GM18870 (cell line): ENCODE results near the gene TGFB1.
"Not testable (repeated sequence)": the region's sequence is repeated elsewhere in the genome, so short reads cannot be mapped to it uniquely, and the experiment has no call there.

ENCODE experiments used
- ATAC-seq: cut with Tn5 transposase; IDR thresholded peaks from one replicate; pipeline ENCODE4 v1.9.1; 2021; ENCODE audit warnings: moderate library complexity; ENCODE audit not compliant: unreplicated experiment

Gene TGFB1

GRCh38 chr19:41346916-41347315 lies 6.8 kb downstream of the TGFB1 start:
- ATAC-seq = not testable (repeated sequence)

DNA sequence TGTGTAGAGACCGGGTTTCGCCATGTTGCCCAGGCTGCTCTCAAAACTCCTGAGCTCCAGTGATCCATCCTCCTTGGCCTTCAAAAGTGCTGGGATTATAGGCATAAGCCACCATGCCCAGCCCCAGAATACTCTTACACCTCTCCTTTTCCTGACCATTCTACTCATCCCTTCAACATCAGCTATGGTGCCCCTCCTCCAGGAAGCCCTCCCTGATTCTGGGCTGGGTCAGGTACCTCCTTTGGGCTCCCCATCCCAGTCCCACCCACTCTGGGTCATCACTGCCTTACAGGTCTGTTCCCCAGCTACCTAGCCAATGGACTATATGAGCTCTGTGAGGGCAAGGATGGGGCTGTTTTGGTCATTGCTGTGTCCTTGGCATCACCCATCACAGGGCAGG lies 9.6 kb downstream of the TGFB1 start:
- ATAC-seq = no peak

DNA sequence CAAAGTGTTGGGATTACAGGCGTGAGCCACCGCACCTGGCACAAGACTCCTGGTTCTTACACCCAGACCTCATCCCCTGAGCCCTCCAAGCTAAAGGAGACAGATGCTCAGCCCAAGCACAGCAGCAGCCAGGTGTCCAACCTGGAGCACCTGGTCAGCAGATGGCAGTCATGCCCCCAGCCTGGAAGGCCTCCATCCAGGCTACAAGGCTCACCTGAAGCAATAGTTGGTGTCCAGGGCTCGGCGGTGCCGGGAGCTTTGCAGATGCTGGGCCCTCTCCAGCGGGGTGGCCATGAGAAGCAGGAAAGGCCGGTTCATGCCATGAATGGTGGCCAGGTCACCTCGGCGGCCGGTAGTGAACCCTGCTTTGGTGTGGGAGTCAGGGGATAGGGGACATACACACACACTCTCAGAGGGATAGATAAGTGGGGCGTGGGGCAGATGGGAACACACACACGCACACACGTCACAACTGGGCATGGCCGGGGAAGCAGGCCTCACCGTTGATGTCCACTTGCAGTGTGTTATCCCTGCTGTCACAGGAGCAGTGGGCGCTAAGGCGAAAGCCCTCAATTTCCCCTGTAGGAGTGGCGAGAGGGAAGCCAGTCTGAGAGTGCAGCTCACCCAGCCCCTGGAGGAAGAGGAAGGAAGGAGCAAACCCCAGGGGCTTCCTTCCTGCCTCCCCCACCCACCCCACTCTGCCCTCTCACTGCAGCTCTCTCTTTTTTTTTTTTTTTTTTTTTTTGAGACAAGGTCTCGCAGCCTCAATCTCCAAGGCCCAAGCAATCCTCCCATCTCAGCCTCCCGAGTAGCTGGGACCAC lies 11.8 kb downstream of the TGFB1 start:
- no peak for ATAC-seq

- ATAC-seq = no peak
Observed at GRCh38 chr19:41339936-41340335, 13.8 kb downstream of the TGFB1 start.

DNA sequence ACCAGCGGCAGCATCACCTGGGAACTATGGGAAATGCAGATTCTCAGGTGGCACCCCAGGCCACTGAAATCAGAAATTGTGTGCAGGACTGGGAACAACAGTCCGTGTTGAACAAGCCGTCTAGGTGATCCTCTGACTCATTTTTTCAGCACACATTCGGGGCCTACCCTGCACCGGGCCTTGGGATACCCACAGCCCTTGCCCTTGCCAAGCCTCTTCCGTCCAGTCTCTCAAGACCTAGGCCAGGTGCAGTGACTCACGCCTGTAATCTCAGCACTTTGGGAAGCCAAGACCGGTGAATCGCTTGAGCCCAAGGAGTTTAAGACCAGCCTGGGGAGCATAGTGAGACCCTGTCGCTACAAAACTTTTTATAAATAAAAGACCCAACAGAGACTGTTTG lies 18.3 kb downstream of the TGFB1 start:
- no peak for ATAC-seq

DNA sequence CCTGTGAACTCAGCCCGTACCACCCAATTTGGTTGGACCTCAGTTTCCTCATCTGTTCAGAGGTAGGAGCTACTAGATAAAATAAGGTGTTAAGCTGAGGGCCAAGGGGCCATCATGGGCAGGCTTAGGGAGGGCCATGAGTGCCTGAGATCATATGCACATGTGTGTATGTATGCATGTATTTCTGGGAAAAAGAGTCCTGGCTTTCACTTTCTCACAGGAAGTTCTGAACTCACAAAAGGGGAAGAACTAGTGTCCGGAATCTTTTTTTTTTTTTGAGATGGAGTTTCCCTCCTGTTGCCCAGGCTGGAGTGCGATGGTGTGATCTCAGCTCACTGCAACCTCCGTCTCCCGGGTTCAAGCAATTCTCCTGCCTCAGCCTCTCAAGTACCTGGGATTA lies 18.9 kb downstream of the TGFB1 start:
- no peak for ATAC-seq

DNA sequence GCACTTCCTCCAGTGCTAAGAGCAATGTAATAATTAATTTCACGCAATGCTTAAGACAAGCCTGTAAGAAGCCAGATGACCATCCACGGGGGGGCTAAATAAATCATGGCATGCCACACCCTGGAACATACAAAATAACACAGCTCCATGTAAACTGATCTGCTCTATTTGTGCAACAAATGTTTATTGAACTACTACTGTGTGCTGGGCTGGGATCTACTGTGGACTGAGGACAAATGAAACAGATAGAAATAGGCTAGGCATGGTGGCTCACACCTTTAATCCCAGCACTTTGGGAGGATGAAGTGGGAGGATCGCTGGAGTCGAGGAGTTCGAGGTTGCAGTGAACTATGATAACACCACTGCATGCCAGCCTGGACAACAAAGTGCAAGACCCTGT lies 21.3 kb downstream of the TGFB1 start:
- no peak for ATAC-seq

- no peak for ATAC-seq
Observed at GRCh38 chr19:41332000-41332399, 21.7 kb downstream of the TGFB1 start.

DNA sequence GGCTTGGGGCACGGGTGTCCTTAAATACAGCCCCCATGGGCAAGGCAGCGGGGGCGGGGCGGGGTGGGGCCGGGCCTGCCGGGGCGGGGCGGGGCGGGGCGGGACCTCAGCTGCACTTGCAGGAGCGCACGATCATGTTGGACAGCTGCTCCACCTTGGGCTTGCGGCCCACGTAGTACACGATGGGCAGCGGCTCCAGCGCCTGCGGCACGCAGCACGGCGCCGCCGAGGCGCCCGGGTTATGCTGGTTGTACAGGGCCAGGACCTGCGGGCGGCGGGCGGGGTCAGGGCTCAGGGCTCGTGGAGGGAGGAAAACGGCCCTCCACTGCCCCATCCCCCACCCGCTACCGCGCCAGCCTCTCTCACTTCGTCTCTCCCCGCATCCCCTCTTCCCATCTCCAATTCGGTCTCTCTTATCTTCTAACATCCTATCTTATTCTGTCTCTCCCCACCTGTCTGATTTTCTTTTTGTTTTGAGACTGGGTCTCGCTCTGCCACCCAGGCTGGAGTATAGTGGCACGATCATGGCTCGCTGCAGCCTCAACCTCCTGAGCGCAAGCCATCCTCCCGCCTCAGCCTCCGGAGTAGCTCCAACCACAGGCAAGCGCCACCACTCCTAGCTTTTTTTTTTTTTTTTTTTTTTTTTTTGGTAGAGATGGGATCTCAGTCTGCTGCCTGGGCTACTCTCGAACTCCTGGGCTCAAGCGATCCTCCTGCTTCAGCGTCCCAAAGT lies 22.6 kb downstream of the TGFB1 start:
- no peak for ATAC-seq

DNA sequence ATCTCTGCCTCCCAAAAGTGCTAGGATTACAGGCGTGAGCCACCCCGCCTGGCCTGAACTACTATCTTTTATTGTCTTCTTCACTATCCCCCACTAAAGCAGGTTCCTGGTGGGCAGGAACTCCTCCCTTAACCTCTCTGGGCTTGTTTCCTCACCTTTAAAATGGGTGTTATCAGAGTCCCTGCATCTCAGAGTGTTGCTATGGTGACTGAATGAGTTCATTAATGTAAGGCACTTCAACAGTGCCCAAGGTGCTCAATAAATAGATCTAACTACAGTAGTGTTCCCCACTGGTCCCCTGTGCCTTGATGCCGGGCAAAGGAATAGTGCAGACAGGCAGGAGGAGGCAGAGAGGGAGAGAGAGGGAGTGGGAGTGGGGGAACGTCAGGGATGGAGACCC lies 23.2 kb downstream of the TGFB1 start:
- ATAC-seq = no peak

DNA sequence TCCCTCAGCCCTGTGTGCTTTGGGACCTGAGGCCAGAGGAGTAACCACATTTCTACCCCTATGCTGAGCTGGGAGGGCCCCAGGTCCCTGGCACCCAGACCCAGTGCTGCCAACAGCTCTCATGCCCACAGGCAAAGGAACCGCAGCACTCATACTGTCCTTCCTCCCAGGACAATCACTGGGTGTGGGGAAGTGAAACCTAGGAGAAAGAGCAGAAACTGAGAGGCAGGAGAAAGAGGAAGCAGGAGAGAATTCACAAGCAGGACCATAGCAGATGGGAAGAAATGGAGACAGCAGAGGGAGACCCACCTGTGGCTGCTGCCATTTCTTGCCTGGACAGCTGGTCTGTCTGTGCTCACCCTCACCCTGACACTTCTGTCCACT lies 24.9 kb downstream of the TGFB1 start:
- no peak for ATAC-seq

- no peak for ATAC-seq
Observed at GRCh38 chr19:41328157-41328841, 25.4 kb downstream of the TGFB1 start.

- no peak for ATAC-seq
Observed at GRCh38 chr19:41327576-41328156, 26.1 kb downstream of the TGFB1 start.

- no peak for ATAC-seq
Observed at GRCh38 chr19:41327076-41327575, 26.6 kb downstream of the TGFB1 start.

GRCh38 chr19:41325947-41326706 lies 27.6 kb downstream of the TGFB1 start:
- no peak for ATAC-seq

- ATAC-seq = no peak
Observed at GRCh38 chr19:41325640-41325946, 28.1 kb downstream of the TGFB1 start.

DNA sequence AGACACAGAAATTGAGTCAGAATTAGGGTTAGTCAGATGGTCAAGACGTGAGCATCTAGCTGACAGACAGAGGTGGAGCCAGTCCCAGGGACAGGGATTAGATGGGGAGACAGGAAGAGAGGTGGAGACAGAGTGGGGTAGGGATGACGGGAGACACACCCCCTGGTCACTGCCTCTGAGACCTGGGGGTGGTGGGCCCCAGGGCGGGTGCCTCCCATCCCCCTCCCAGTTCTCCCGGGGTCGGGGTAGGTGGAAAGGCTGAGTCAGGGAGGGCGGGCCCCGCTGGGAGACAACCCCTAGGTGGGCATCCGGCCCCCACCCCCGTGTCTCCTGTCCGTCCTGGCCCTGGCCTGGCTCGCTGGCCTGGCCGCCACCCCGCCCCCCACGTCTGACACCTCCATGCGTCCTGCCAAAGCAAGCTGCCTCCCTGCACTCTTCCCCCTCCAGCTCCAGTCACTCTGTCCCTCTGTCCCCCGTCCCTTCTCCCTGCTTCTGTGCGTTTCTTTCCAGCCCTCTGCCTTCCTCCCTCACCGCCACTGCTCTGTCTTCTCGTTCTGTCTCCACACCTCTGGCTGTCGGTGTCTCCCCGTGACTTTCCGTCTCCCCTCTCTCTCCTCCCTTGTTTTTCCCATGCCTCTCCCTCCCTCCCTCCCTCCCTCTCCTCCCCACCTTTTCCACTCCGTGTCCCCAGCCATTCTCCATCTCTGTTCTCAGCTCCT lies 28.6 kb downstream of the TGFB1 start:
- ATAC-seq = no peak

- no peak for ATAC-seq
Observed at GRCh38 chr19:41324231-41324702, 29.5 kb downstream of the TGFB1 start.

GRCh38 chr19:41323430-41324125 lies 30.1 kb downstream of the TGFB1 start:
- ATAC-seq = no peak
